Measurements from ENCODE around the gene BAIAP2L2.

Gene BAIAP2L2

GRCh38 chr22:38097557-38098409 lies 12.7 kb downstream of the BAIAP2L2 start:
- in situ Hi-C loops (cut with HindIII; ENCODE audit: low sequenced_read_pairs): no loop called here
- TF ChIP-seq, protein P1, sequence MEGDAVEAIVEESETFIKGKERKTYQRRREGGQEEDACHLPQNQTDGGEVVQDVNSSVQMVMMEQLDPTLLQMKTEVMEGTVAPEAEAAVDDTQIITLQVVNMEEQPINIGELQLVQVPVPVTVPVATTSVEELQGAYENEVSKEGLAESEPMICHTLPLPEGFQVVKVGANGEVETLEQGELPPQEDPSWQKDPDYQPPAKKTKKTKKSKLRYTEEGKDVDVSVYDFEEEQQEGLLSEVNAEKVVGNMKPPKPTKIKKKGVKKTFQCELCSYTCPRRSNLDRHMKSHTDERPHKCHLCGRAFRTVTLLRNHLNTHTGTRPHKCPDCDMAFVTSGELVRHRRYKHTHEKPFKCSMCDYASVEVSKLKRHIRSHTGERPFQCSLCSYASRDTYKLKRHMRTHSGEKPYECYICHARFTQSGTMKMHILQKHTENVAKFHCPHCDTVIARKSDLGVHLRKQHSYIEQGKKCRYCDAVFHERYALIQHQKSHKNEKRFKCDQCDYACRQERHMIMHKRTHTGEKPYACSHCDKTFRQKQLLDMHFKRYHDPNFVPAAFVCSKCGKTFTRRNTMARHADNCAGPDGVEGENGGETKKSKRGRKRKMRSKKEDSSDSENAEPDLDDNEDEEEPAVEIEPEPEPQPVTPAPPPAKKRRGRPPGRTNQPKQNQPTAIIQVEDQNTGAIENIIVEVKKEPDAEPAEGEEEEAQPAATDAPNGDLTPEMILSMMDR (IDR thresholded peaks at IDR 0.05; ENCODE audit: low read depth, low read length): peak; percentile 58
- no peak for DNase-seq (ENCODE audit: low read depth, low spot score)
- no peak overlapping the region for H3K4me3 ChIP-seq (ENCODE audit: low read depth, low read length)

GRCh38 chr22:38097058-38097457 lies 13.4 kb downstream of the BAIAP2L2 start:
- in situ Hi-C loops (cut with HindIII; ENCODE audit: low sequenced_read_pairs): no loop called here
- DNase-seq (ENCODE audit: low read depth, low spot score): no peak
- TF ChIP-seq, protein P1 (IDR thresholded peaks at IDR 0.05; ENCODE audit: low read depth, low read length): no peak
- no peak overlapping the region for H3K4me3 ChIP-seq (ENCODE audit: low read depth, low read length)

- no peak overlapping the region for H3K4me3 ChIP-seq (ENCODE audit: low read depth, low read length)
- in situ Hi-C loops (cut with HindIII; ENCODE audit: low sequenced_read_pairs): no loop called here
- DNase-seq (ENCODE audit: low read depth, low spot score): no peak
- TF ChIP-seq, protein P1 (IDR thresholded peaks at IDR 0.05; ENCODE audit: low read depth, low read length): no peak
Measured at GRCh38 chr22:38089474-38089851, 21.0 kb downstream of the BAIAP2L2 start.

DNA sequence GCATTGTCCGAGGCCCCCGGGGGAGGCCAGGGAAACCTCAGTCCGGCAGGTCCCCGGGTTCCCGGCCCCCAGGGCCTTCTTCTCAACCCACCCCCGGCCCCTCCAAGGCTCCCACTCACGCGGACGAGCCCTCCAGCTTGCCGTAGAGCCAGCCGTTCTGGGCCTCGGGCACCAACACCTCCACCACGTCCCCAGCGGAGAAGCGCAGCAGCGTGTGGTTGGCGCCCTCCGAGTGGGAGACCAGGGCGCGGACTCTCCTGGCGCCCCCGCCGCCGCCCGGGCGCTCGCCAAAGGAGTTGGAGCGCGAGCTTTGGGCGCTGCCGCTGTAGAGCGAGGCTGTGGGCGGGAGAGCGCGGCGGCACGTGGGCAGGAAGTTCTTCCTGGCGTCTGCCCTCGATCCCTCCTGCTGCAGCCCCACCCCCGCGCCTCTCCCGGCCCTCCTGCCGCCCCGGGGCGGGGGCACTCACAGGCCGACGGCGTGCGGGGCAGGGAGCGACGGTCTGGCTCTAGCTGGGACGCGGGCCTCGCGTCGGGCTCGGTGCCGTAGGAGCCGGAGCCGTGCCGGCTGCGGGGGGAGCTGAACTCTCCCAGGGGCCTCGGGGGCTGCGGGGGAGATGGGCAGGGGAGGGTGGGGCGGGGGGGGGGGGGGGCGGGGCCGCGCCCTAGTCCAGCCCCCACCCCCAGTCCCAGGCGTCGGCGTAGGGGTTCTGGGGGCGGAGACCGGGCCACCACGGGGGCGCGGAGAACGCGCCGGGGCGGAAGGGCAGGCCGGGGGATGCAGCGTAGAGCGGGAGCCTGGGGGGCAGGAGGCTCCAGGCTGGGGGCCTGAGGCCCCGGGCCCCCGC lies 21.6 kb downstream of the BAIAP2L2 start:
- in situ Hi-C loops (cut with HindIII; ENCODE audit: low sequenced_read_pairs): no loop called here
- no peak for DNase-seq (ENCODE audit: low read depth, low spot score)
- TF ChIP-seq, protein P1 (IDR thresholded peaks at IDR 0.05; ENCODE audit: low read depth, low read length): no peak
- no peak overlapping the region for H3K4me3 ChIP-seq (ENCODE audit: low read depth, low read length)

GRCh38 chr22:38087855-38088254 lies 22.6 kb downstream of the BAIAP2L2 start:
- DNase-seq (ENCODE audit: low read depth, low spot score): no peak
- TF ChIP-seq, protein P1 (IDR thresholded peaks at IDR 0.05; ENCODE audit: low read depth, low read length): no peak
- H3K4me3 ChIP-seq (ENCODE audit: low read depth, low read length): no peak overlapping the region
- in situ Hi-C loops (cut with HindIII; ENCODE audit: low sequenced_read_pairs): no loop called here

DNA sequence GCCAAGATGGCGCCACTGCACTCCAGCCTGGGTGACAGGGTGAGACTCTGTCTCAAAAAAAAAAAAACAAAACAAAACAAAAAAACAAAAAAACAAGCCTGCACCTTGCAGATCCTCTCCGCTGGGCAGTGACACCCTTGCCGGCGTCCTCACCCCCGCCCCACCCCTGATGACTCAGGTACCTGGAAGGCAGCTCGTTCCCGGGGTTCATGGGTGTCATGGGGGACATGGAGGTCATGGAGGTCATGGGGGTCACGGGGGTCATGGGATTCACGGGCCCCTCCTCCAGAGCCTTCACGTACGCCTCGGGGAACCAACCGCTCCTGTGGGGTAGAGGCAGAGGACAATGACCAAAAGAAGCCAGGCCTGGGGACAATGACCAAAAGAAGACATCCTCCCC lies 23.5 kb downstream of the BAIAP2L2 start:
- no peak for DNase-seq (ENCODE audit: low read depth, low spot score)
- in situ Hi-C loops (cut with HindIII; ENCODE audit: low sequenced_read_pairs): no loop called here
- H3K4me3 ChIP-seq (ENCODE audit: low read depth, low read length): no peak overlapping the region
- TF ChIP-seq, protein P1 (IDR thresholded peaks at IDR 0.05; ENCODE audit: low read depth, low read length): no peak

All from astrocyte of the spinal cord (primary cell).